HepG2 (cell line): ENCODE measurements around the gene ZC3H18. TPM values are rescaled to one million over a fixed set of nuclear protein-coding genes. Genes with fewer than 3 reads are reported as not detected.
A peak's percentile ranks its signal among the peaks of the same experiment; 100 is the strongest.

Experiments used
- AKAP8 ChIP-seq: sonication (generic); formaldehyde crosslinking; IDR thresholded peaks from 2 replicates; pipeline ENCODE4 v1.5.1; 2020; ENCODE audit warnings: mild to moderate bottlenecking, missing genetic modification reagents
- ELF4 ChIP-seq: sonication (generic); formaldehyde crosslinking; IDR thresholded peaks from 2 replicates; pipeline ENCODE4 v1.5.0; 2020; ENCODE audit warnings: missing genetic modification reagents, mild to moderate bottlenecking, moderate library complexity, borderline replicate concordance
- GATA4 ChIP-seq: sonication (generic); IDR thresholded peaks from 2 replicates; pipeline ENCODE4 v1.6.1; 2016; ENCODE audit warnings: antibody characterized with exemption, low read depth, borderline replicate concordance
- GFI1 ChIP-seq: sonication (generic); formaldehyde crosslinking; IDR thresholded peaks from 2 replicates; pipeline ENCODE4 v1.5.0; 2020; ENCODE audit warnings: missing genetic modification reagents, mild to moderate bottlenecking, borderline replicate concordance
- HNF4A ChIP-seq: sonication (generic); formaldehyde crosslinking; IDR thresholded peaks from 2 replicates; pipeline ENCODE4 v1.4.0; 2020; ENCODE audit warnings: missing genetic modification reagents
- MTF1 ChIP-seq: sonication (generic); formaldehyde crosslinking; IDR thresholded peaks from 2 replicates; pipeline ENCODE4 v1.5.0; 2020; ENCODE audit warnings: missing genetic modification reagents
- SAP130 ChIP-seq: IDR thresholded peaks from 2 replicates; pipeline ENCODE4 v1.6.1; 2016; ENCODE audit warnings: low read depth
- SRF ChIP-seq: IDR thresholded peaks from 2 replicates; pipeline ENCODE4 v1.6.1; 2011; ENCODE audit warnings: mild to moderate bottlenecking, low read depth, low read length, moderate library complexity
- ZFP37 ChIP-seq: sonication (generic); formaldehyde crosslinking; IDR thresholded peaks from 2 replicates; pipeline ENCODE4 v1.4.0; 2020; ENCODE audit warnings: missing genetic modification reagents, borderline replicate concordance
- ZNF121 ChIP-seq: sonication (generic); formaldehyde crosslinking; IDR thresholded peaks from 2 replicates; pipeline ENCODE4 v1.5.0; 2020; ENCODE audit warnings: mild to moderate bottlenecking, missing genetic modification reagents
- ZNF383 ChIP-seq: sonication (generic); formaldehyde crosslinking; IDR thresholded peaks from 2 replicates; pipeline ENCODE4 v1.4.0; 2020; ENCODE audit warnings: missing genetic modification reagents, mild to moderate bottlenecking, borderline replicate concordance
- ZNF446 ChIP-seq: sonication (generic); formaldehyde crosslinking; IDR thresholded peaks from 2 replicates; pipeline ENCODE4 v1.5.0; 2020; ENCODE audit warnings: mild to moderate bottlenecking, missing genetic modification reagents
- ZNF83 ChIP-seq: sonication (generic); formaldehyde crosslinking; IDR thresholded peaks from 2 replicates; pipeline ENCODE4 v1.4.0; 2020; ENCODE audit warnings: missing genetic modification reagents, mild to moderate bottlenecking, borderline replicate concordance
- polyA plus RNA-seq, 8 experiments: library from polyadenylated mRNA; depleted of rRNA in 3 of 8; stranded (reverse) in 7 of 8; unstranded in 1 of 8; fragments of >200 nt; fragmentation: Illumina TruSeq in 4 of 8; extraction: Trizol in 4 of 8; gene quantifications; 2 replicates each; pipeline versions ENCODE4 v1.2.1 to v1.2.3, GENCODE V29; 2011 to 2016; ENCODE audit warnings: low read depth in 4 of 8, missing spikeins in 1 of 8, mixed read lengths in 1 of 8; ENCODE audit not compliant: insufficient read depth in 1 of 8
- total RNA-seq, 5 experiments: library from RNA; depleted of rRNA; stranded (reverse); fragments of >200 nt; fragmentation: Illumina TruSeq; extraction: Trizol; gene quantifications; 2 replicates each; pipeline ENCODE4 v1.2.3, GENCODE V29; 2016; ENCODE audit warnings: low read depth in 1 of 5
- TF ChIP-seq, protein P1 (sequence below): sonication (generic); formaldehyde crosslinking; IDR thresholded peaks from 2 replicates; pipeline ENCODE4 v1.4.0; 2020; ENCODE audit warnings: mild to moderate bottlenecking, missing genetic modification reagents
- TF ChIP-seq, protein P2 (sequence below): sonication (generic); formaldehyde crosslinking; IDR thresholded peaks from 2 replicates; pipeline ENCODE4 v1.4.0; 2020; ENCODE audit warnings: low read depth, mild to moderate bottlenecking, missing genetic modification reagents
- TF ChIP-seq, protein P3 (sequence below): sonication (generic); formaldehyde crosslinking; IDR thresholded peaks from 2 replicates; pipeline ENCODE4 v1.4.0; 2020; ENCODE audit warnings: missing genetic modification reagents, borderline replicate concordance
- TF ChIP-seq, protein P4 (sequence below): IDR thresholded peaks from 2 replicates; pipeline ENCODE4 v1.6.1; 2016; ENCODE audit warnings: low read depth, control low read depth
- TF ChIP-seq, protein P5 (sequence below): sonication (generic); formaldehyde crosslinking; IDR thresholded peaks from 2 replicates; pipeline ENCODE4 v1.8.0; 2022; ENCODE audit warnings: missing genetic modification reagents, mild to moderate bottlenecking, inconsistent platforms, borderline replicate concordance
- TF ChIP-seq, protein P6 (sequence below): sonication (generic); formaldehyde crosslinking; IDR thresholded peaks from 2 replicates; pipeline ENCODE4 v1.4.0; 2020; ENCODE audit warnings: mild to moderate bottlenecking, missing genetic modification reagents
- TF ChIP-seq, protein P7 (sequence below): sonication (generic); formaldehyde crosslinking; IDR thresholded peaks from 2 replicates; pipeline ENCODE4 v1.8.1; 2023; ENCODE audit warnings: mild to moderate bottlenecking, missing genetic modification reagents

Gene ZC3H18
- total and polyA plus RNA-seq, 2 of the 13 experiments (the other 11 are each of a cell fraction or from before 2014, with no cell fraction given) = 11.2 to 27.4 TPM

DNA sequence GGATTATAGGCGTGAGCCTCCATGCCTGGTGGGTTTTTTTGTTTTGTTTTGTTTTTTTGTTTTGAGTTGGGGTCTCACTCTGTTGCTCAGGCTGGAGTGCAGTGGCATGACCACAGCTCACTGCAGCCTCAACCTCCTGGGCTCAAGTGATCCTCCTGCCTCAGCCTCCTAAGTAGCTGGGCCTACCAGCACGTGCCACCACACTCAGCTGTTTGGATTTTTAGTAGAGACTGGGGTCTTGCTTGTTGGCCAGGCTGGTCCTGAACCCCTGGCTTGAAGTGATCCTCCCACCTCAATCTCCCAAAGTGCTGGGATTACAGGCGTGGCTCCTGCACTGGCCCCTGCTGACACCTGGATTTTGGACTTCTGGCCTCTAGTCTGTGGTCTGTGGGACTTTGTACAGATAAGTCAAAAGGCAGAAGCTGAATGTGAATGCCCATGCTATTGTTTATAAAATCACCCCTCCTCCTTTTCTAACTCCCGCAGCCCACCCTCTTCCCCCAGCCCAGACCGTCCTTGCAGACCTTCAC is 110.4 kb downstream of the ZC3H18 start (continued):
- TF ChIP-seq, protein P1, sequence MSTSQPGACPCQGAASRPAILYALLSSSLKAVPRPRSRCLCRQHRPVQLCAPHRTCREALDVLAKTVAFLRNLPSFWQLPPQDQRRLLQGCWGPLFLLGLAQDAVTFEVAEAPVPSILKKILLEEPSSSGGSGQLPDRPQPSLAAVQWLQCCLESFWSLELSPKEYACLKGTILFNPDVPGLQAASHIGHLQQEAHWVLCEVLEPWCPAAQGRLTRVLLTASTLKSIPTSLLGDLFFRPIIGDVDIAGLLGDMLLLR (CRISPR knock-in tag) = 0 out of 2 replicates have a peak, but pooled peaks have one; percentile 50
- no peak for TF ChIP-seq ZNF83 (CRISPR knock-in tag)
- peak; percentile 41 for TF ChIP-seq HNF4A (CRISPR knock-in tag)
- TF ChIP-seq, protein P2, sequence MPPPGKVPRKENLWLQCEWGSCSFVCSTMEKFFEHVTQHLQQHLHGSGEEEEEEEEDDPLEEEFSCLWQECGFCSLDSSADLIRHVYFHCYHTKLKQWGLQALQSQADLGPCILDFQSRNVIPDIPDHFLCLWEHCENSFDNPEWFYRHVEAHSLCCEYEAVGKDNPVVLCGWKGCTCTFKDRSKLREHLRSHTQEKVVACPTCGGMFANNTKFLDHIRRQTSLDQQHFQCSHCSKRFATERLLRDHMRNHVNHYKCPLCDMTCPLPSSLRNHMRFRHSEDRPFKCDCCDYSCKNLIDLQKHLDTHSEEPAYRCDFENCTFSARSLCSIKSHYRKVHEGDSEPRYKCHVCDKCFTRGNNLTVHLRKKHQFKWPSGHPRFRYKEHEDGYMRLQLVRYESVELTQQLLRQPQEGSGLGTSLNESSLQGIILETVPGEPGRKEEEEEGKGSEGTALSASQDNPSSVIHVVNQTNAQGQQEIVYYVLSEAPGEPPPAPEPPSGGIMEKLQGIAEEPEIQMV = 0 out of 2 replicates have a peak, but pooled peaks have one; percentile 49
- no peak for TF ChIP-seq AKAP8 (CRISPR knock-in tag)
- TF ChIP-seq ZNF383 (CRISPR knock-in tag) = no peak
- TF ChIP-seq, protein P3, sequence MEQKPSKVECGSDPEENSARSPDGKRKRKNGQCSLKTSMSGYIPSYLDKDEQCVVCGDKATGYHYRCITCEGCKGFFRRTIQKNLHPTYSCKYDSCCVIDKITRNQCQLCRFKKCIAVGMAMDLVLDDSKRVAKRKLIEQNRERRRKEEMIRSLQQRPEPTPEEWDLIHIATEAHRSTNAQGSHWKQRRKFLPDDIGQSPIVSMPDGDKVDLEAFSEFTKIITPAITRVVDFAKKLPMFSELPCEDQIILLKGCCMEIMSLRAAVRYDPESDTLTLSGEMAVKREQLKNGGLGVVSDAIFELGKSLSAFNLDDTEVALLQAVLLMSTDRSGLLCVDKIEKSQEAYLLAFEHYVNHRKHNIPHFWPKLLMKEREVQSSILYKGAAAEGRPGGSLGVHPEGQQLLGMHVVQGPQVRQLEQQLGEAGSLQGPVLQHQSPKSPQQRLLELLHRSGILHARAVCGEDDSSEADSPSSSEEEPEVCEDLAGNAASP (CRISPR knock-in tag) = no peak
- TF ChIP-seq SRF = no peak
- TF ChIP-seq, protein P4, sequence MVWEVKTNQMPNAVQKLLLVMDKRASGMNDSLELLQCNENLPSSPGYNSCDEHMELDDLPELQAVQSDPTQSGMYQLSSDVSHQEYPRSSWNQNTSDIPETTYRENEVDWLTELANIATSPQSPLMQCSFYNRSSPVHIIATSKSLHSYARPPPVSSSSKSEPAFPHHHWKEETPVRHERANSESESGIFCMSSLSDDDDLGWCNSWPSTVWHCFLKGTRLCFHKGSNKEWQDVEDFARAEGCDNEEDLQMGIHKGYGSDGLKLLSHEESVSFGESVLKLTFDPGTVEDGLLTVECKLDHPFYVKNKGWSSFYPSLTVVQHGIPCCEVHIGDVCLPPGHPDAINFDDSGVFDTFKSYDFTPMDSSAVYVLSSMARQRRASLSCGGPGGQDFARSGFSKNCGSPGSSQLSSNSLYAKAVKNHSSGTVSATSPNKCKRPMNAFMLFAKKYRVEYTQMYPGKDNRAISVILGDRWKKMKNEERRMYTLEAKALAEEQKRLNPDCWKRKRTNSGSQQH (CRISPR knock-in tag) = no peak
- TF ChIP-seq ZFP37 (CRISPR knock-in tag) = no peak
- TF ChIP-seq MTF1 (CRISPR knock-in tag) = no peak
- TF ChIP-seq, protein P5, sequence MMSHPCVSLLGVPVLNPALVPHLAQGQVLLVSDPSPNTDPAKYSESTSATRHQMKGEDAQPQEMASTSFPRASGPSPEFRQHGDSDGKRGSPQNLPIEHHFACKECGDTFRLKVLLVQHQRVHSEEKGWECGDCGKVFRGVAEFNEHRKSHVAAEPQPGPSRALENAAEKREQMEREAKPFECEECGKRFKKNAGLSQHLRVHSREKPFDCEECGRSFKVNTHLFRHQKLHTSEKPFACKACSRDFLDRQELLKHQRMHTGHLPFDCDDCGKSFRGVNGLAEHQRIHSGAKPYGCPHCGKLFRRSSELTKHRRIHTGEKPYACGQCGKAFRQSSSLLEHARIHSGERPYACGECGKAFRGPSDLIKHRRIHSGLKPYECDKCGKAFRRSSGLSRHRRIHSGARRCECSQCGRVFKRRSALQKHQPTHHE = 0 out of 2 replicates have a peak, but pooled peaks have one; percentile 3
- TF ChIP-seq ZNF121 (CRISPR knock-in tag) = 0 out of 2 replicates have a peak, but pooled peaks have one; percentile 45
- no peak for TF ChIP-seq ZNF446 (CRISPR knock-in tag)
- TF ChIP-seq GATA4 = no peak
- no peak for TF ChIP-seq ELF4 (CRISPR knock-in tag)
- no peak for TF ChIP-seq SAP130 (CRISPR knock-in tag)
- TF ChIP-seq GFI1 (CRISPR knock-in tag) = no peak
- TF ChIP-seq, protein P6, sequence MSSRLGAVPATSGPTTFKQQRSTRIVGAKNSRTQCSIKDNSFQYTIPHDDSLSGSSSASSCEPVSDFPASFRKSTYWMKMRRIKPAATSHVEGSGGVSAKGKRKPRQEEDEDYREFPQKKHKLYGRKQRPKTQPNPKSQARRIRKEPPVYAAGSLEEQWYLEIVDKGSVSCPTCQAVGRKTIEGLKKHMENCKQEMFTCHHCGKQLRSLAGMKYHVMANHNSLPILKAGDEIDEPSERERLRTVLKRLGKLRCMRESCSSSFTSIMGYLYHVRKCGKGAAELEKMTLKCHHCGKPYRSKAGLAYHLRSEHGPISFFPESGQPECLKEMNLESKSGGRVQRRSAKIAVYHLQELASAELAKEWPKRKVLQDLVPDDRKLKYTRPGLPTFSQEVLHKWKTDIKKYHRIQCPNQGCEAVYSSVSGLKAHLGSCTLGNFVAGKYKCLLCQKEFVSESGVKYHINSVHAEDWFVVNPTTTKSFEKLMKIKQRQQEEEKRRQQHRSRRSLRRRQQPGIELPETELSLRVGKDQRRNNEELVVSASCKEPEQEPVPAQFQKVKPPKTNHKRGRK = no peak
- TF ChIP-seq, protein P7, sequence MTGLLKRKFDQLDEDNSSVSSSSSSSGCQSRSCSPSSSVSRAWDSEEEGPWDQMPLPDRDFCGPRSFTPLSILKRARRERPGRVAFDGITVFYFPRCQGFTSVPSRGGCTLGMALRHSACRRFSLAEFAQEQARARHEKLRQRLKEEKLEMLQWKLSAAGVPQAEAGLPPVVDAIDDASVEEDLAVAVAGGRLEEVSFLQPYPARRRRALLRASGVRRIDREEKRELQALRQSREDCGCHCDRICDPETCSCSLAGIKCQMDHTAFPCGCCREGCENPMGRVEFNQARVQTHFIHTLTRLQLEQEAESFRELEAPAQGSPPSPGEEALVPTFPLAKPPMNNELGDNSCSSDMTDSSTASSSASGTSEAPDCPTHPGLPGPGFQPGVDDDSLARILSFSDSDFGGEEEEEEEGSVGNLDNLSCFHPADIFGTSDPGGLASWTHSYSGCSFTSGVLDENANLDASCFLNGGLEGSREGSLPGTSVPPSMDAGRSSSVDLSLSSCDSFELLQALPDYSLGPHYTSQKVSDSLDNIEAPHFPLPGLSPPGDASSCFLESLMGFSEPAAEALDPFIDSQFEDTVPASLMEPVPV (CRISPR knock-in tag) = no peak
